ENCODE data around the gene GOLM1. TPM values are rescaled to one million over a fixed set of nuclear protein-coding genes. Genes with fewer than 3 reads are reported as not detected.

Gene GOLM1
- total and polyA plus RNA-seq, 2 of the 4 experiments (the other 2 are of a cell fraction) = 54.8 to 59.2 TPM

- WGBS, 2 experiments (ENCODE audit: extremely low coverage in 2 of 2, insufficient read length in 1 of 2) = 93% methylated on average over 3 of the region's 8 CpGs; no CpG with 5 or more reads in 1 of the 2 experiments
- Histone ChIP-seq H3K4me2 (ENCODE audit: low read depth, low read length) (no peak overlapping the region), H4K8ac (ENCODE audit: low read depth in 2 of 2, low read length in 2 of 2) (no peak overlapping the region), H2AK5ac (ENCODE audit: low read depth, low read length) (no peak overlapping the region), H4K20me1 (ENCODE audit: insufficient read depth, low read length) (no peaks in the 10 kb centered on the region), H3K18ac (ENCODE audit: low read depth, low read length) (no peak overlapping the region), H2BK120ac (ENCODE audit: low read depth, low read length) (no peak overlapping the region), H3K4me1 (ENCODE audit: control insufficient read depth, insufficient read depth, low read length) (peaks cover 2% of the 10 kb centered on the region), H3K9me3 (ENCODE audit: control insufficient read depth, insufficient read depth, low read length) (no peaks in the 10 kb centered on the region), H3K79me1 (ENCODE audit: low read depth in 1 of 2, low read length in 2 of 2) (peaks cover 0 to 4% of the 10 kb centered on the region in 2 experiments; a peak in 1 of 4 replicates), H2BK5ac (ENCODE audit: low read depth, low read length, poor library complexity, severe bottlenecking) (no peak overlapping the region), H3K23ac (ENCODE audit: low read depth, low read length) (no peak overlapping the region), H4K91ac (ENCODE audit: insufficient read depth, low read depth, low read length) (no peak overlapping the region), H2AK9ac (replicated peaks; ENCODE audit: low read depth, low read length, poor library complexity) (no peak overlapping the region), H3K4ac (ENCODE audit: low read depth, low read length) (no peak overlapping the region), H2AFZ (replicated peaks; ENCODE audit: low read length, poor library complexity) (no peak overlapping the region), H3K27ac (ENCODE audit: insufficient read depth, low read length) (no peak overlapping the region), H2BK15ac (ENCODE audit: low read depth, low read length) (no peak overlapping the region), H3K9me1 (ENCODE audit: insufficient read depth, low read length) (peaks cover 6% of the 10 kb centered on the region; the same call in 1 of the 2 replicates), H3K27me3 (ENCODE audit: control insufficient read depth, insufficient read depth, low read length) (no peaks in the 10 kb centered on the region), H3K14ac (replicated peaks; ENCODE audit: low read depth, low read length) (no peak overlapping the region), H3K9ac (ENCODE audit: low read depth, low read length) (no peak overlapping the region), H3K4me3 (ENCODE audit: insufficient read depth, low read depth, low read length) (no peak overlapping the region), H3K56ac (ENCODE audit: extremely low read depth, insufficient read depth, low read length) (no peak overlapping the region), H4K5ac (ENCODE audit: low read depth, low read length) (no peak overlapping the region), H2BK20ac (ENCODE audit: low read depth, low read length) (no peak overlapping the region), H3K36me3 (ENCODE audit: control insufficient read depth, insufficient read depth, low read length) (peaks cover 12% of the 10 kb centered on the region)
- ChIA-PET CTCF (no interaction called here), POLR2A (ENCODE audit: unreplicated experiment) (no interaction called here)
- dilution Hi-C loops (cut with HindIII; ENCODE audit: low sequenced_read_pairs, unreplicated experiment) (no loop called here), intact Hi-C loops (cut with micrococcal nuclease) (no loop called here), in situ Hi-C loops (cut with MboI; ENCODE audit: low sequenced_read_pairs) (no loop called here)
- DNase-seq (no peak), ATAC-seq (ENCODE audit: low read depth) (no peak)
- no TSS peak for BruUV-seq (replicated peaks)
- TF ChIP-seq MAFK (IDR thresholded peaks at IDR 0.05; ENCODE audit: low read depth, low read length) (no peak), NFE2L2 (IDR thresholded peaks at IDR 0.05; ENCODE audit: low read depth, low read length) (no peak)
- TF ChIP-seq, protein P1, sequence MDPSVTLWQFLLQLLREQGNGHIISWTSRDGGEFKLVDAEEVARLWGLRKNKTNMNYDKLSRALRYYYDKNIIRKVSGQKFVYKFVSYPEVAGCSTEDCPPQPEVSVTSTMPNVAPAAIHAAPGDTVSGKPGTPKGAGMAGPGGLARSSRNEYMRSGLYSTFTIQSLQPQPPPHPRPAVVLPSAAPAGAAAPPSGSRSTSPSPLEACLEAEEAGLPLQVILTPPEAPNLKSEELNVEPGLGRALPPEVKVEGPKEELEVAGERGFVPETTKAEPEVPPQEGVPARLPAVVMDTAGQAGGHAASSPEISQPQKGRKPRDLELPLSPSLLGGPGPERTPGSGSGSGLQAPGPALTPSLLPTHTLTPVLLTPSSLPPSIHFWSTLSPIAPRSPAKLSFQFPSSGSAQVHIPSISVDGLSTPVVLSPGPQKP (IDR thresholded peaks at IDR 0.05; ENCODE audit: borderline replicate concordance, low read depth, low read length) = no peak
Observed at GRCh38 chr9:86078731-86079130, 20.6 kb downstream of the GOLM1 start.

All from IMR-90 (cell line).